ENCODE results near the gene NSD2.

DNA sequence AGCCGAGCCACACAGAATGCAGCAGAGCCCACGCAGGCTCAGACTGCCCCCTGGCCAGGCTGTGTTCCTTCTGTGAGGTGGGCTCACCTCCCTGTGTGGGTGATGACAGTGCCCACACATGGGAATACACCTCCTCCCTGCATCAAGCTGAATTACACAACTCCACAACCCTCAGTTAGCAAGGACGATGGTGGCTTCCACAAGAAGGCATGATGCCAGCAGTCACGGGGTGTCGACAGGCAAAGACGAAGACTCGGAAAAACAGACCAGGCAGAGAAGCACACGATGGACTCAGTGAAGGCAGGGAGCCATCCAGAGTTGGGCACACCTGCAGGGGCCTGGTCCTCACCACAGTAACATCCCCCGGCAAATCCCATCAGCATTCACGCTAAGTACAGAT is 27.3 kb upstream of the NSD2 start:
- no peak for TF ChIP-seq POLR2A (IDR thresholded peaks at IDR 0.05)
- TF ChIP-seq EP300 (IDR thresholded peaks at IDR 0.05) = no peak

All from sigmoid colon (tissue), 4 donors.